GM12878 (cell line): Measurements from ENCODE around the gene ATP1B1. TPM values are rescaled to one million over a fixed set of nuclear protein-coding genes. Genes with fewer than 3 reads are reported as not detected.

Experiments
- ATAC-seq: fragments of 200-7000 bp; cut with Tn5 transposase; 3 replicates; pipeline ENCODE4 v1.9.1; 2020; ENCODE audit warnings: mild to moderate bottlenecking, moderate library complexity
- BruUV-seq: library from RNA; stranded (reverse); fragments of 400-500 nt; replicated peaks from 2 replicates; lab custom pipeline; 2021; lab: Mats Ljungman, UMichigan
- CTCF ChIA-PET: fragments of 300-600 bp; sonication (Branson Sonifier 250); formaldehyde crosslinking; extraction: SDS; loops from one replicate; lab custom pipeline; 2021; ENCODE audit warnings: inconsistent platforms; lab: Yijun Ruan, JAX
- POLR2A ChIA-PET: fragments of 350-600 bp; formaldehyde crosslinking; extraction: SDS; loops from one replicate; lab custom pipeline; 2021; ENCODE audit warnings: inconsistent platforms; lab: Charles Lee
- RAD21 ChIA-PET: fragments of 300-600 bp; sonication (Branson Sonifier 250); formaldehyde crosslinking; loops from one replicate; lab custom pipeline; 2023; ENCODE audit warnings: antibody characterized with exemption; ENCODE audit not compliant: unreplicated experiment; lab: Charles Lee
- SMC1A ChIA-PET: fragments of 300-600 bp; sonication (Branson Sonifier 250); formaldehyde crosslinking; loops from one replicate; lab custom pipeline; 2023; ENCODE audit not compliant: unreplicated experiment, uncharacterized antibody; lab: Charles Lee
- DNase-seq: peaks from one replicate; pipeline ENCODE4 v3.0.0-alpha.2; 2011; ENCODE audit warnings: low read depth, low spot score
- FAIRE-seq: peaks from 3 replicates; lab custom pipeline; 2011; peaks lifted over from hg19 to GRCh38; lab: Jason Lieb, UNC
- H2AFZ ChIP-seq: 2 replicates; pipeline ENCODE4 v1.6.0; 2011; ENCODE audit warnings: low read depth, low read length, control low read depth; ENCODE audit not compliant: control insufficient read depth
- H3K27ac ChIP-seq: 2 replicates; pipeline ENCODE4 v1.5.1; 2011; ENCODE audit warnings: control low read depth; ENCODE audit not compliant: control insufficient read depth, insufficient read depth
- H3K27me3 ChIP-seq, 2 experiments: replicated peaks in 1 of 2; 2 replicates each; pipeline versions ENCODE4 v1.6.0 to v1.6.1; 2011; ENCODE audit warnings: low read length in 1 of 2; ENCODE audit not compliant: control insufficient read depth in 2 of 2, insufficient read depth in 2 of 2
- H3K36me3 ChIP-seq, 2 experiments: 2 replicates each; pipeline ENCODE4 v1.5.1; 2011; ENCODE audit warnings: low read length in 1 of 2; ENCODE audit not compliant: control insufficient read depth in 2 of 2, insufficient read depth in 2 of 2
- H3K4me1 ChIP-seq: 2 replicates; pipeline ENCODE4 v1.6.1; 2011; ENCODE audit warnings: mild to moderate bottlenecking, low read length, moderate library complexity, mixed read lengths; ENCODE audit not compliant: control insufficient read depth, insufficient read depth
- H3K4me2 ChIP-seq: 2 replicates; pipeline ENCODE4 v1.6.0; 2011; ENCODE audit warnings: control low read depth; ENCODE audit not compliant: control insufficient read depth, insufficient read depth
- H3K4me3 ChIP-seq: fragments of 200-600 bp; sonication (generic); 2 replicates; pipeline ENCODE4 v1.5.1; 2016
- H3K79me2 ChIP-seq: 2 replicates; pipeline ENCODE4 v1.6.0; 2011; ENCODE audit warnings: low read length; ENCODE audit not compliant: control insufficient read depth, insufficient read depth
- H3K9ac ChIP-seq: 2 replicates; pipeline ENCODE4 v1.8.0; 2011; ENCODE audit warnings: low read length, control low read depth, mixed read lengths; ENCODE audit not compliant: control insufficient read depth, insufficient read depth
- H3K9me3 ChIP-seq: replicated peaks from 3 replicates; pipeline ENCODE4 v1.5.1; 2011; ENCODE audit warnings: mild to moderate bottlenecking, low read length; ENCODE audit not compliant: control insufficient read depth, insufficient read depth
- H4K20me1 ChIP-seq: 2 replicates; pipeline ENCODE4 v1.6.0; 2011; ENCODE audit not compliant: control insufficient read depth, insufficient read depth
- CHD1 ChIP-seq: IDR thresholded peaks from 2 replicates; pipeline ENCODE4 v1.6.1; 2012; ENCODE audit warnings: low read depth, low read length, improper control_type of control experiment
- CTCF ChIP-seq, 3 experiments: IDR thresholded peaks in 2 of 3; conservative IDR thresholded peaks in 1 of 3; 2 replicates each; pipeline ENCODE4 v1.5.1; 2011; ENCODE audit warnings: low read depth in 3 of 3, low read length in 3 of 3, mild to moderate bottlenecking in 3 of 3, control low read depth in 2 of 3, moderate library complexity in 2 of 3, inconsistent platforms in 1 of 3, mixed read lengths in 1 of 3; ENCODE audit not compliant: control insufficient read depth in 2 of 3, insufficient read depth in 1 of 3; ENCODE audit errors: extremely low read depth in 1 of 3
- NRF1 ChIP-seq: conservative IDR thresholded peaks from 2 replicates; pipeline ENCODE4 v1.6.1; 2011; ENCODE audit warnings: mild to moderate bottlenecking, low read depth, low read length, improper control_type of control experiment
- PBX3 ChIP-seq: IDR thresholded peaks from 2 replicates; pipeline ENCODE4 v1.6.1; 2011; ENCODE audit warnings: mild to moderate bottlenecking, low read depth, low read length, moderate library complexity; ENCODE audit not compliant: insufficient replicate concordance
- WGBS: methylation state at CpG from one replicate; pipeline ENCODE4 v1.1.6; 2016; ENCODE audit warnings: low lambda C conversion rate; ENCODE audit not compliant: insufficient replicate concordance, insufficient coverage; ENCODE audit errors: missing lambda C conversion rate; 5-methylcytosine and 5-hydroxymethylcytosine counted together
- in situ Hi-C: fragments of 300-500 bp; cut with MboI; formaldehyde crosslinking; loops from 9 replicates; pipeline ENCODE4 v1.14.3; 2018; ENCODE audit warnings: mixed read lengths
- intact Hi-C: fragments of 100-400 bp; cut with micrococcal nuclease; formaldehyde crosslinking; loops from one replicate; pipeline ENCODE4 v1.14.2; 2022; ENCODE audit not compliant: unreplicated experiment
- polyA plus RNA-seq, 11 experiments: library from polyadenylated mRNA; depleted of rRNA in 4 of 11; unstranded in 6 of 11; stranded (reverse) in 5 of 11; fragments of >200 nt; fragmentation: Nextera tagmentation in 4 of 11; fragmentation: Illumina TruSeq in 1 of 11; extraction: Ambion mirVana in 4 of 11; extraction: Trizol in 1 of 11; gene quantifications; 1 replicate in 1 of 11; 2 replicates in 10 of 11; pipeline versions ENCODE4 v1.2.1 to v1.2.3, GENCODE V29; 2011 to 2016; ENCODE audit warnings: inconsistent platforms in 2 of 11, missing spikeins in 2 of 11, low read depth in 1 of 11
- total RNA-seq, 4 experiments: library from RNA; depleted of rRNA in 3 of 4; stranded (reverse); fragments of >200 nt in 3 of 4; fragmentation: Illumina TruSeq in 1 of 4; extraction: Trizol in 1 of 4; gene quantifications; 2 replicates each; pipeline versions ENCODE4 v1.2.1 to v1.2.3, GENCODE V29; 2013 to 2021

Gene ATP1B1
- total and polyA plus RNA-seq, 10 of the 15 experiments (the other 5 are each of a cell fraction or from before 2014, with no cell fraction given), result 0.84 to 14.0 (median 1.4) TPM

GRCh38 chr1:169118227-169118626 is 11.7 kb downstream of the ATP1B1 start:
- ATAC-seq, result no peak
- TF ChIP-seq CTCF (IDR thresholded peaks at IDR 0.05 in 2 of 3, conservative IDR thresholded peaks at IDR 0.05 in 1 of 3; ENCODE audit: control insufficient read depth in 2 of 3, extremely low read depth in 1 of 3, insufficient read depth in 1 of 3, low read depth in 3 of 3, low read length in 3 of 3) (no peak), NRF1 (no peak), PBX3 (no peak), CHD1 (no peak)
- H3K4me3 ChIP-seq, result no peak overlapping the region

More at GRCh38 chr1:169118227-169118626, 11.7 kb downstream of the ATP1B1 start:
- in situ Hi-C loops (no loop called here), intact Hi-C loops (no loop called here)
- H3K9ac ChIP-seq, result no peak overlapping the region
- H4K20me1 ChIP-seq, result no peaks in the 10 kb centered on the region
- H3K4me2 ChIP-seq, result no peak overlapping the region
- POLR2A ChIA-PET, result interaction anchor here (1.4 kb wide), 1 partner anchor 9 kb away, joined by 3 read pairs; no protein-coding TSS in a partner anchor
- FAIRE-seq (no peak), DNase-seq (no peak)
- CTCF ChIA-PET, result interaction anchor here (1.0 to 4.1 kb wide), 7 partner anchors 9 to 679 kb away, joined by 3 to 22 read pairs (median 9); no protein-coding TSS in a partner anchor
- no peak overlapping the region for H2AFZ ChIP-seq
- SMC1A ChIA-PET, result interaction anchor here (0.6 to 5.9 kb wide), 11 partner anchors 9 to 515 kb away, joined by 3 to 47 read pairs (median 5); no protein-coding TSS in a partner anchor
- peaks cover 8% of the 10 kb centered on the region for H3K4me1 ChIP-seq
- H3K79me2 ChIP-seq, result no peaks in the 10 kb centered on the region
- no TSS peak for BruUV-seq
- WGBS, result 94% methylated on average over 4 of the region's 4 CpGs
- H3K27me3 ChIP-seq, result no peaks in the 10 kb centered on the region
- H3K9me3 ChIP-seq, result no peaks in the 10 kb centered on the region
- no peaks in the 10 kb centered on the region; a peak in 1 of 4 replicates for H3K36me3 ChIP-seq
- no peak overlapping the region for H3K27ac ChIP-seq
- RAD21 ChIA-PET, result interaction anchor here (1.5 to 2.8 kb wide), 4 partner anchors 10 to 482 kb away, joined by 3 to 17 read pairs (median 4); no protein-coding TSS in a partner anchor
